Lung (tissue), 12 donors: ENCODE measurements around the gene UBR4. TPM values are rescaled to one million over a fixed set of nuclear protein-coding genes. Genes with fewer than 3 reads are reported as not detected.

Experiments used
- ATAC-seq: fragments of 200-7000 bp; cut with Tn5 transposase; one replicate; pipeline ENCODE4 v1.9.1; 2020; ENCODE audit warnings: moderate number of reproducible peaks; ENCODE audit not compliant: insufficient read depth, low FRiP score
- DNase-seq, 3 donors: peaks; one replicate each; pipeline ENCODE4 v3.0.0-alpha.2; 2013 to 2017
- H3K27ac ChIP-seq, 2 donors: one replicate each; pipeline ENCODE4 v1.5.1; 2013; ENCODE audit warnings: mild to moderate bottlenecking in 2 of 2, moderate library complexity in 2 of 2, control low read depth in 1 of 2, inconsistent platforms in 1 of 2, low read depth in 1 of 2, low read length in 1 of 2
- H3K27me3 ChIP-seq, 3 donors: one replicate each; pipeline ENCODE4 v1.5.1; 2013; ENCODE audit warnings: low read length in 2 of 3; ENCODE audit not compliant: control insufficient read depth in 3 of 3, insufficient read depth in 3 of 3
- H3K36me3 ChIP-seq, 4 donors: one replicate each; pipeline ENCODE4 v1.5.1; 2013; ENCODE audit warnings: low read length in 4 of 4, mild to moderate bottlenecking in 1 of 4, moderate library complexity in 1 of 4; ENCODE audit not compliant: control insufficient read depth in 4 of 4, insufficient read depth in 4 of 4
- H3K4me1 ChIP-seq, 5 donors: one replicate each; pipeline ENCODE4 v1.5.1; 2013; ENCODE audit warnings: low read length in 5 of 5, mild to moderate bottlenecking in 2 of 5, moderate library complexity in 1 of 5; ENCODE audit not compliant: control insufficient read depth in 5 of 5, insufficient read depth in 5 of 5
- H3K4me3 ChIP-seq: one replicate; pipeline ENCODE4 v1.5.1; 2013; ENCODE audit warnings: mild to moderate bottlenecking, control low read depth, moderate library complexity
- H3K9ac ChIP-seq, 2 donors: one replicate each; pipeline ENCODE4 v1.5.1; 2013; ENCODE audit warnings: low read length in 2 of 2, control low read depth in 1 of 2; ENCODE audit not compliant: insufficient read depth in 1 of 2
- H3K9me3 ChIP-seq, 4 donors: one replicate each; pipeline ENCODE4 v1.5.1; 2013; ENCODE audit warnings: low read length in 3 of 4, mild to moderate bottlenecking in 1 of 4, moderate library complexity in 1 of 4; ENCODE audit not compliant: control insufficient read depth in 4 of 4, insufficient read depth in 3 of 4
- WGBS, 2 donors: extraction: QIAGEN DNeasy Blood & Tissue Kit; methylation state at CpG; one replicate each; pipeline ENCODE4 v1.1.7; 2013; 5-methylcytosine and 5-hydroxymethylcytosine counted together
- polyA plus RNA-seq, 2 donors: library from polyadenylated mRNA; stranded (reverse); fragments of 200-250 nt; gene quantifications; one replicate each; pipeline ENCODE4 v1.2.1, GENCODE V29; 2013
- total RNA-seq, 2 donors: library from RNA; depleted of rRNA in 1 of 2; stranded (reverse); fragments of >200 nt in 1 of 2; gene quantifications; one replicate each; pipeline ENCODE4 v1.2.1, GENCODE V29; 2014 to 2021
- TF ChIP-seq, protein P1 (sequence below): IDR thresholded peaks from 2 replicates; pipeline ENCODE4 v1.5.1; 2012; ENCODE audit warnings: mild to moderate bottlenecking; ENCODE audit errors: control extremely low read depth, extremely low read depth
- donor health status: control.
- donor health status: control.
- donor health status: Bipolar disorder and iron deficiency.
- donor health status: healthy.
- donor health status: DM: yes; HTN: yes; CAD: no.

The UBR4 gene
- total and polyA plus RNA-seq, 4 donors = 90.8 to 128 (median 113) TPM

DNA sequence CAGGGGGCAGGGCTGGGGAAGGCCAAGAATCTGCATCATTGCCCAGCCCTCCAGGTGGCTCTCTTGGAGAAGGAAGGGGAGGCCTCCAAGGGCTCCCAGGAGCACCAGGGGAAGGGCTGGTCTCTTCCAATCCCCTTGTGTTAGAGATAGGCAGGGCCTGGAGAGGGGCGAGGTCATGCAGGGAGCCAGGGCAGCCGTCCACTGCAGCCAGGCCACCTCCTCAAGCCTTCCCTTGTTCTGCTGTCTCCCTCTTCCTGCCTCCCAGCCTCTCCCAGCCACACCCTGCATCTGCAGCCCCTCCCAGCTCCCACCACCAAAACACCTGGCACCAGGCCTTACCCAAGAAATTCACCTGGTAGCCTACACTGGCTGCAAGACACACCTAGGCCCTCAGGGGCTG, 148.3 kb downstream of the UBR4 start:
- WGBS, 2 donors = 79 to 94% methylated on average over 2 of the region's 2 CpGs
- TF ChIP-seq, protein P1, sequence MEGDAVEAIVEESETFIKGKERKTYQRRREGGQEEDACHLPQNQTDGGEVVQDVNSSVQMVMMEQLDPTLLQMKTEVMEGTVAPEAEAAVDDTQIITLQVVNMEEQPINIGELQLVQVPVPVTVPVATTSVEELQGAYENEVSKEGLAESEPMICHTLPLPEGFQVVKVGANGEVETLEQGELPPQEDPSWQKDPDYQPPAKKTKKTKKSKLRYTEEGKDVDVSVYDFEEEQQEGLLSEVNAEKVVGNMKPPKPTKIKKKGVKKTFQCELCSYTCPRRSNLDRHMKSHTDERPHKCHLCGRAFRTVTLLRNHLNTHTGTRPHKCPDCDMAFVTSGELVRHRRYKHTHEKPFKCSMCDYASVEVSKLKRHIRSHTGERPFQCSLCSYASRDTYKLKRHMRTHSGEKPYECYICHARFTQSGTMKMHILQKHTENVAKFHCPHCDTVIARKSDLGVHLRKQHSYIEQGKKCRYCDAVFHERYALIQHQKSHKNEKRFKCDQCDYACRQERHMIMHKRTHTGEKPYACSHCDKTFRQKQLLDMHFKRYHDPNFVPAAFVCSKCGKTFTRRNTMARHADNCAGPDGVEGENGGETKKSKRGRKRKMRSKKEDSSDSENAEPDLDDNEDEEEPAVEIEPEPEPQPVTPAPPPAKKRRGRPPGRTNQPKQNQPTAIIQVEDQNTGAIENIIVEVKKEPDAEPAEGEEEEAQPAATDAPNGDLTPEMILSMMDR = no peak

DNA sequence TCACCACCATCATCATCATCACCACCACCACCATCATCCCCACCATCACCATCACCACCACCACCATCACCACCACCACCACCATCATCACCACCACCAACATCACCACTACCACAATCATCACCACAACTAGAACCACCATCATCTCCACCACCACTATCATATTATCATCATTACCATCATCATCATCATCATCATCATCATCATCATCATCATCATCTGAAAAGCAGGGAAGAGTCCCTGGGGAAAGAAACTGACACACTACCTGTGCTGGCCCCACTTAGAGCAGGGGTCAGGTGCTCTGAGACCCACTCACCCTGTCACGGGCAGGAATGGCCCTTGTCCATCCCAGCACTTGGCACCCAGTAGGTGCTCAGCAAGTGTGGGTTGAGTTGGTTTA, 148.7 kb downstream of the UBR4 start:
- DNase-seq = no peak
- Histone ChIP-seq H3K4me1 (peaks cover 0 to 1% (median 0%) of the 10 kb centered on the region in 5 donors), H3K9me3 (no peaks in the 10 kb centered on the region), H3K36me3 (no peaks in the 10 kb centered on the region), H3K27ac (no peak overlapping the region), H3K4me3 (no peak overlapping the region), H3K27me3 (peaks cover 0 to 5% (median 0%) of the 10 kb centered on the region in 3 donors), H3K9ac (no peak overlapping the region)
- no peak for ATAC-seq
- 96 to 100% methylated on average over 1 of the region's 1 CpG for WGBS, 2 donors
- TF ChIP-seq, protein P1 = no peak

More for the DNA sequence above, 148.3 kb downstream of the UBR4 start:
- Histone ChIP-seq H3K9me3 (no peaks in the 10 kb centered on the region), H3K27me3 (peaks cover 0 to 5% (median 0%) of the 10 kb centered on the region in 3 donors), H3K27ac (no peak overlapping the region), H3K4me1 (peaks cover 0 to 6% (median 0%) of the 10 kb centered on the region in 5 donors), H3K4me3 (no peak overlapping the region), H3K36me3 (no peaks in the 10 kb centered on the region), H3K9ac (no peak overlapping the region)
- no peak for ATAC-seq
- no peak for DNase-seq

DNA sequence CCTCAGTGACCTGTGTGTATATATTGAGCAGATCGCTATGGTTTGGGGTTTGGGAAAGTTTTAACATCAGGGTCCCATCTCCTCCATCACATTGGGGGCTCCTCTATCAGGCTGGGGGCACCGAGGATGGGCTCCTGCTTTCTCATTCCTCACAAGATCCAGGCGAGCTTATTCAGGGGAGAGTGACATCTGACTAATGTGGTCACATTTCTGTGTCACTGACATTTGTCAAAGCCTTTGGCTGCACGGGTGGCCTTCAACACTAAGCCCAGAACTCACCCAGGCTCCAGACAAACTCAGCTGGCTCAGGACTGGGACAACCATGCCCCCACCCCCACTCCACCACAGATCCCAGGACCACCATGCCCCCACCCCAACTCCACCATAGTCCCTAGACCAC, 150.3 kb downstream of the UBR4 start:
- H3K9ac ChIP-seq = no peak overlapping the region

More for the DNA sequence above, 150.3 kb downstream of the UBR4 start:
- H3K4me3 ChIP-seq = no peak overlapping the region
- H3K27ac ChIP-seq = no peak overlapping the region
- TF ChIP-seq, protein P1 = no peak
- H3K36me3 ChIP-seq = no peaks in the 10 kb centered on the region
- DNase-seq (no peak), ATAC-seq (no peak)
- peaks cover 0 to under 1% (median 0%) of the 10 kb centered on the region in 5 donors for H3K4me1 ChIP-seq
- H3K27me3 ChIP-seq = peaks cover 0 to 9% (median 0%) of the 10 kb centered on the region in 3 donors
- 64 to 69% methylated on average over 4 of the region's 4 CpGs for WGBS, 2 donors
- no peaks in the 10 kb centered on the region for H3K9me3 ChIP-seq
